HepG2 (cell line): Measurements from ENCODE around the gene C11orf24. TPM values are rescaled to one million over a fixed set of nuclear protein-coding genes. Genes with fewer than 3 reads are reported as not detected.

Source experiments
- ATF2 ChIP-seq: sonication (generic); formaldehyde crosslinking; IDR thresholded peaks from 2 replicates; pipeline ENCODE4 v1.4.0; 2020; ENCODE audit warnings: missing genetic modification reagents
- BHLHE40 ChIP-seq: IDR thresholded peaks from 2 replicates; pipeline ENCODE4 v1.6.1; 2011; ENCODE audit warnings: low read length, improper control_type of control experiment
- CREM ChIP-seq, 2 experiments: sonication (generic) in 1 of 2; formaldehyde crosslinking in 1 of 2; IDR thresholded peaks; 2 replicates each; pipeline versions ENCODE4 v1.4.0 to v1.6.1; 2016 to 2020; ENCODE audit warnings: antibody characterized with exemption in 1 of 2, mild to moderate bottlenecking in 1 of 2, missing genetic modification reagents in 1 of 2
- CSRNP1 ChIP-seq: sonication (generic); formaldehyde crosslinking; IDR thresholded peaks from 2 replicates; pipeline ENCODE4 v1.8.1; 2023; ENCODE audit warnings: mild to moderate bottlenecking, missing genetic modification reagents
- GFI1 ChIP-seq: sonication (generic); formaldehyde crosslinking; IDR thresholded peaks from 2 replicates; pipeline ENCODE4 v1.5.0; 2020; ENCODE audit warnings: missing genetic modification reagents, mild to moderate bottlenecking, borderline replicate concordance
- HDAC2 ChIP-seq: sonication (generic); formaldehyde crosslinking; IDR thresholded peaks from 2 replicates; pipeline ENCODE4 v1.4.0; 2020; ENCODE audit warnings: missing genetic modification reagents
- KLF11 ChIP-seq: IDR thresholded peaks from 2 replicates; pipeline ENCODE4 v1.6.1; 2016; ENCODE audit warnings: missing compliant biosample characterization
- KMT2A ChIP-seq: sonication (generic); formaldehyde crosslinking; IDR thresholded peaks from 2 replicates; pipeline ENCODE4 v1.4.0; 2020; ENCODE audit warnings: missing genetic modification reagents
- MEIS2 ChIP-seq: sonication (generic); formaldehyde crosslinking; IDR thresholded peaks from 2 replicates; pipeline ENCODE4 v1.9.0; 2021; ENCODE audit warnings: mild to moderate bottlenecking, missing genetic modification reagents
- NFIC ChIP-seq: IDR thresholded peaks from 2 replicates; pipeline ENCODE4 v1.6.1; 2012; ENCODE audit warnings: mild to moderate bottlenecking, low read length, inconsistent platforms
- TEAD2 ChIP-seq: sonication (generic); formaldehyde crosslinking; IDR thresholded peaks from 2 replicates; pipeline ENCODE4 v1.9.0; 2021; ENCODE audit warnings: missing genetic modification reagents
- TFE3 ChIP-seq: IDR thresholded peaks from 2 replicates; pipeline ENCODE4 v1.6.1; 2016
- ZFAT ChIP-seq: sonication (generic); formaldehyde crosslinking; conservative IDR thresholded peaks from 2 replicates; pipeline ENCODE4 v1.8.1; 2023; ENCODE audit warnings: missing genetic modification reagents, inconsistent platforms
- ZMYM2 ChIP-seq: sonication (generic); formaldehyde crosslinking; IDR thresholded peaks from 2 replicates; pipeline ENCODE4 v1.8.0; 2022; ENCODE audit warnings: mild to moderate bottlenecking, missing genetic modification reagents
- ZNF30 ChIP-seq: sonication (generic); formaldehyde crosslinking; IDR thresholded peaks from 2 replicates; pipeline ENCODE4 v1.5.0; 2020; ENCODE audit warnings: mild to moderate bottlenecking, missing genetic modification reagents
- ZNF432 ChIP-seq: sonication (generic); formaldehyde crosslinking; IDR thresholded peaks from 2 replicates; pipeline ENCODE4 v1.5.0; 2020; ENCODE audit warnings: missing genetic modification reagents, mild to moderate bottlenecking, borderline replicate concordance
- ZNF747 ChIP-seq: sonication (generic); formaldehyde crosslinking; IDR thresholded peaks from 2 replicates; pipeline ENCODE4 v1.8.1; 2023; ENCODE audit warnings: missing genetic modification reagents, mild to moderate bottlenecking, borderline replicate concordance
- ZNF878 ChIP-seq: sonication (generic); formaldehyde crosslinking; IDR thresholded peaks from 2 replicates; pipeline ENCODE4 v1.8.1; 2023; ENCODE audit warnings: mild to moderate bottlenecking, missing genetic modification reagents, moderate library complexity
- polyA plus RNA-seq, 8 experiments: library from polyadenylated mRNA; depleted of rRNA in 3 of 8; stranded (reverse) in 7 of 8; unstranded in 1 of 8; fragments of >200 nt; fragmentation: Illumina TruSeq in 4 of 8; extraction: Trizol in 4 of 8; gene quantifications; 2 replicates each; pipeline versions ENCODE4 v1.2.1 to v1.2.3, GENCODE V29; 2011 to 2016; ENCODE audit warnings: low read depth in 4 of 8, missing spikeins in 1 of 8, mixed read lengths in 1 of 8; ENCODE audit not compliant: insufficient read depth in 1 of 8
- total RNA-seq, 5 experiments: library from RNA; depleted of rRNA; stranded (reverse); fragments of >200 nt; fragmentation: Illumina TruSeq; extraction: Trizol; gene quantifications; 2 replicates each; pipeline ENCODE4 v1.2.3, GENCODE V29; 2016; ENCODE audit warnings: low read depth in 1 of 5
- TF ChIP-seq, protein P1 (sequence below): IDR thresholded peaks from 2 replicates; pipeline ENCODE4 v1.6.1; 2016; ENCODE audit warnings: low read depth, missing genetic modification reagents, missing compliant biosample characterization

Gene C11orf24
- total and polyA plus RNA-seq, 2 of the 13 experiments (the other 11 are each of a cell fraction or from before 2014, with no cell fraction given): 52.9 to 55.5 TPM

DNA sequence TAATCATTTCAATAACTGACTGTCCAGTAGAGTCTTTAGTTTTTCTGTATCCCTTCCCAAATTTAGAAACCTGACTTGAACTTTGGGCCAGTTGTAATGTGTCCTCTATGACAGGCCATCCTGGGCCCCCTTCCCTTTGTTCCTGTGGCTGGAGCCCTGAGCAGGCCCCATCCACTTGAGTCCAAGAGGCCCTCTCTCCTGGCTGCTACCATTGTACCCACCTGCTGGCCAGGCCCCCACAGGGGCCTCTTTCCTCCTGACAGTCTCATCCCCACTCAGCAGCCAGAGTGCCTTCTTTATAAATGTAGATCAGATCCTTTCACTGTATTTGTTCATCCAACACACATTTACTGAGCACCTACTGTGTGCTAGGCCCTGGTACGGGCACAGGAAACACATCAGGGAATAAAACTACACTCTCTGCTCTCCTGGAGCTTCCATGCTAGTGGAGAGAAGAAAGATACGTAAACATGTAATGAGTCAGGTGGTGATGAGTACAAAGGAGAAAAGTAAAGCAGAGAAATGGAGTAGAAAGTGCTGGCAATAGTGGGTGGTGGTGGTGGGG, 37.9 kb upstream of the C11orf24 start (continued):
- TF ChIP-seq ZMYM2 (CRISPR knock-in tag): peak; percentile 18; the same call in 1 of the 2 replicates
- 0 out of 2 replicates have a peak, but pooled peaks have one; percentile 24 for TF ChIP-seq KLF11 (CRISPR knock-in tag)
- TF ChIP-seq ZNF432: no peak
- TF ChIP-seq BHLHE40: no peak
- 0 out of 2 replicates have a peak, but pooled peaks have one; percentile 13 for TF ChIP-seq HDAC2 (CRISPR knock-in tag)
- TF ChIP-seq, protein P1, sequence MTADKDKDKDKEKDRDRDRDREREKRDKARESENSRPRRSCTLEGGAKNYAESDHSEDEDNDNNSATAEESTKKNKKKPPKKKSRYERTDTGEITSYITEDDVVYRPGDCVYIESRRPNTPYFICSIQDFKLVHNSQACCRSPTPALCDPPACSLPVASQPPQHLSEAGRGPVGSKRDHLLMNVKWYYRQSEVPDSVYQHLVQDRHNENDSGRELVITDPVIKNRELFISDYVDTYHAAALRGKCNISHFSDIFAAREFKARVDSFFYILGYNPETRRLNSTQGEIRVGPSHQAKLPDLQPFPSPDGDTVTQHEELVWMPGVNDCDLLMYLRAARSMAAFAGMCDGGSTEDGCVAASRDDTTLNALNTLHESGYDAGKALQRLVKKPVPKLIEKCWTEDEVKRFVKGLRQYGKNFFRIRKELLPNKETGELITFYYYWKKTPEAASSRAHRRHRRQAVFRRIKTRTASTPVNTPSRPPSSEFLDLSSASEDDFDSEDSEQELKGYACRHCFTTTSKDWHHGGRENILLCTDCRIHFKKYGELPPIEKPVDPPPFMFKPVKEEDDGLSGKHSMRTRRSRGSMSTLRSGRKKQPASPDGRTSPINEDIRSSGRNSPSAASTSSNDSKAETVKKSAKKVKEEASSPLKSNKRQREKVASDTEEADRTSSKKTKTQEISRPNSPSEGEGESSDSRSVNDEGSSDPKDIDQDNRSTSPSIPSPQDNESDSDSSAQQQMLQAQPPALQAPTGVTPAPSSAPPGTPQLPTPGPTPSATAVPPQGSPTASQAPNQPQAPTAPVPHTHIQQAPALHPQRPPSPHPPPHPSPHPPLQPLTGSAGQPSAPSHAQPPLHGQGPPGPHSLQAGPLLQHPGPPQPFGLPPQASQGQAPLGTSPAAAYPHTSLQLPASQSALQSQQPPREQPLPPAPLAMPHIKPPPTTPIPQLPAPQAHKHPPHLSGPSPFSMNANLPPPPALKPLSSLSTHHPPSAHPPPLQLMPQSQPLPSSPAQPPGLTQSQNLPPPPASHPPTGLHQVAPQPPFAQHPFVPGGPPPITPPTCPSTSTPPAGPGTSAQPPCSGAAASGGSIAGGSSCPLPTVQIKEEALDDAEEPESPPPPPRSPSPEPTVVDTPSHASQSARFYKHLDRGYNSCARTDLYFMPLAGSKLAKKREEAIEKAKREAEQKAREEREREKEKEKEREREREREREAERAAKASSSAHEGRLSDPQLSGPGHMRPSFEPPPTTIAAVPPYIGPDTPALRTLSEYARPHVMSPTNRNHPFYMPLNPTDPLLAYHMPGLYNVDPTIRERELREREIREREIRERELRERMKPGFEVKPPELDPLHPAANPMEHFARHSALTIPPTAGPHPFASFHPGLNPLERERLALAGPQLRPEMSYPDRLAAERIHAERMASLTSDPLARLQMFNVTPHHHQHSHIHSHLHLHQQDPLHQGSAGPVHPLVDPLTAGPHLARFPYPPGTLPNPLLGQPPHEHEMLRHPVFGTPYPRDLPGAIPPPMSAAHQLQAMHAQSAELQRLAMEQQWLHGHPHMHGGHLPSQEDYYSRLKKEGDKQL (CRISPR knock-in tag): no peak
- TF ChIP-seq ZNF878: no peak
- no peak for TF ChIP-seq TEAD2
- TF ChIP-seq ATF2 (CRISPR knock-in tag): no peak
- no peak for TF ChIP-seq ZFAT (CRISPR knock-in tag)
- no peak for TF ChIP-seq ZNF747
- no peak for TF ChIP-seq KMT2A
- no peak for TF ChIP-seq GFI1 (CRISPR knock-in tag)
- TF ChIP-seq NFIC: 0 out of 2 replicates have a peak, but pooled peaks have one; percentile 25
- TF ChIP-seq CREM (IDR thresholded peaks at IDR 0.05): peak; percentile 52; the same call in 1 of the 2 replicates
- TF ChIP-seq CREM (CRISPR knock-in tag; IDR thresholded peaks at IDR 0.05): no peak
- TF ChIP-seq TFE3: no peak
- TF ChIP-seq ZNF30 (CRISPR knock-in tag): no peak
- TF ChIP-seq MEIS2 (CRISPR knock-in tag): peak; percentile 58; the same call in 1 of the 2 replicates
- TF ChIP-seq CSRNP1 (CRISPR knock-in tag): no peak
